Heart left ventricle (tissue), 16 donors: Measurements from ENCODE around the gene AKAP12. TPM values are rescaled to one million over a fixed set of nuclear protein-coding genes. Genes with fewer than 3 reads are reported as not detected.

Experiments used
- ATAC-seq, 4 donors: fragments of 200-7000 bp; cut with Tn5 transposase; one replicate each; pipeline ENCODE4 v1.9.1; 2020 to 2022; ENCODE audit warnings: moderate library complexity in 4 of 4, mild to moderate bottlenecking in 3 of 4, moderate number of reproducible peaks in 1 of 4
- DNase-seq, 5 donors: peaks; one replicate each; pipeline ENCODE4 v3.0.0-alpha.2; 2020
- H3K27ac ChIP-seq, 12 donors: fragments of 200-600 bp; sonication (generic) in 4 of 12; one replicate each; pipeline versions ENCODE4 v1.5.0 to v1.8.0; 2016 to 2022; ENCODE audit warnings: mild to moderate bottlenecking in 2 of 12
- H3K27me3 ChIP-seq, 9 donors: fragments of 200-600 bp; sonication (generic) in 2 of 9; one replicate each; pipeline versions ENCODE4 v1.5.1 to v1.8.0; 2016 to 2022; ENCODE audit warnings: mild to moderate bottlenecking in 3 of 9
- H3K36me3 ChIP-seq, 9 donors: fragments of 200-600 bp; sonication (generic) in 2 of 9; one replicate each; pipeline versions ENCODE4 v1.5.0 to v1.8.0; 2018 to 2022; ENCODE audit warnings: mild to moderate bottlenecking in 2 of 9
- H3K4me1 ChIP-seq, 12 donors: fragments of 200-600 bp; sonication (generic) in 4 of 12; one replicate each; pipeline versions ENCODE4 v1.5.0 to v1.8.0; 2016 to 2022; ENCODE audit warnings: mild to moderate bottlenecking in 3 of 12
- H3K4me3 ChIP-seq, 12 donors: fragments of 200-600 bp; sonication (generic) in 4 of 12; one replicate each; pipeline versions ENCODE4 v1.5.0 to v1.8.0; 2017 to 2022; ENCODE audit warnings: mild to moderate bottlenecking in 9 of 12, moderate library complexity in 4 of 12
- H3K9me3 ChIP-seq, 12 donors: fragments of 200-600 bp; sonication (generic) in 4 of 12; one replicate each; pipeline versions ENCODE4 v1.5.0 to v1.8.0; 2016 to 2022; ENCODE audit warnings: mild to moderate bottlenecking in 1 of 12
- CTCF ChIP-seq, 12 donors: fragments of 200-600 bp; sonication (generic) in 4 of 12; IDR thresholded peaks; one replicate each; pipeline versions ENCODE4 v1.5.0 to v1.8.0; 2018 to 2022; ENCODE audit warnings: antibody characterized with exemption in 12 of 12, mild to moderate bottlenecking in 5 of 12
- POLR2A ChIP-seq, 2 donors: fragments of 450-650 bp; IDR thresholded peaks; one replicate each; pipeline ENCODE4 v1.6.1; 2017; ENCODE audit warnings: antibody characterized with exemption in 2 of 2, mild to moderate bottlenecking in 2 of 2, moderate library complexity in 2 of 2
- WGBS, 4 donors: extraction: QIAGEN DNeasy Blood & Tissue Kit in 2 of 4; methylation state at CpG; one replicate each; pipeline versions ENCODE4 v1.1.5 to v1.1.7; 2013 to 2018; 5-methylcytosine and 5-hydroxymethylcytosine counted together
- intact Hi-C, 10 donors: fragments of 100-400 bp; cut with DNase I; formaldehyde crosslinking; loops; one replicate each; pipeline versions ENCODE4 v1.11.1 to v1.14.2; 2022
- polyA plus RNA-seq, 2 donors: library from polyadenylated mRNA; stranded (reverse); fragments of 200-250 nt; gene quantifications; one replicate each; pipeline ENCODE4 v1.2.3, GENCODE V29; 2013
- total RNA-seq, 9 donors: library from RNA; depleted of rRNA in 2 of 9; stranded (reverse); fragments of >200 nt in 2 of 9; fragmentation: NEBNext Ultra II Directional in 3 of 9; extraction: Animal tissue kit (Norgen Biotek cat#: 25700) in 3 of 9; gene quantifications; one replicate each; pipeline versions ENCODE4 v1.1.0 to v1.2.4, GENCODE V29; 2016 to 2023
- donor health status: ischemic (EF 13 %, LVEDD 7.1; RV severe dilation, severe dysfunction).
- donor health status: healthy with polysubstance abuse.
- donor health status: DM: no; HTN: yes; CAD: no.
- donor health status: DM: no; HTN: no; CAD: no.
- donor health status: ischemic (EF 25% LVEDD 6.9; RV normal size, moderate dysfunction).
- donor health status: ischemic (EF 25% LVEDD 5.7; RV mildly dilated, moderate dysfunction).
- donor health status: healthy.
- donor health status: DM: yes; HTN: yes; CAD: no.
- donor health status: ischemic (EF 35%, LVEDD 5.7; RV mildly dilated, moderate dysfunction).
- donor health status: nonischemic (EF 11% LVEDD 7.7; RV severe dilation, severe dysfunction).
- donor health status: DM: yes; HTN: yes; CAD: no.
- donor health status: PGD.
- donor health status: ischemic (EF 29% LVEDD 5.4; RV normal size, mild dysfunction).
- donor health status: nonischemic (EF 23%, LVEDD 6.1; RV moderate dilation, normal function).

AKAP12 gene
- total and polyA plus RNA-seq, 11 donors, result 3.7 to 33.5 (median 13.8) TPM

- Histone ChIP-seq H3K27ac (peak overlapping the region in 1 of 12 donors; percentile 69), H3K27me3 (no peaks in the 10 kb centered on the region), H3K36me3 (no peaks in the 10 kb centered on the region), H3K9me3 (no peaks in the 10 kb centered on the region), H3K4me3 (no peak overlapping the region), H3K4me1 (peaks cover 0 to 9% (median 0%) of the 10 kb centered on the region in 12 donors)
- no peak for ATAC-seq
- 83 to 90% (median 89%) methylated on average over 4 of the region's 4 CpGs for WGBS, 4 donors
- DNase-seq, result no peak
- intact Hi-C loops, result no loop called here
- TF ChIP-seq POLR2A (IDR thresholded peaks at IDR 0.05) (no peak), CTCF (IDR thresholded peaks at IDR 0.05) (no peak)
Measured at GRCh38 chr6:151275566-151275965, 35.8 kb downstream of the AKAP12 start.

DNA sequence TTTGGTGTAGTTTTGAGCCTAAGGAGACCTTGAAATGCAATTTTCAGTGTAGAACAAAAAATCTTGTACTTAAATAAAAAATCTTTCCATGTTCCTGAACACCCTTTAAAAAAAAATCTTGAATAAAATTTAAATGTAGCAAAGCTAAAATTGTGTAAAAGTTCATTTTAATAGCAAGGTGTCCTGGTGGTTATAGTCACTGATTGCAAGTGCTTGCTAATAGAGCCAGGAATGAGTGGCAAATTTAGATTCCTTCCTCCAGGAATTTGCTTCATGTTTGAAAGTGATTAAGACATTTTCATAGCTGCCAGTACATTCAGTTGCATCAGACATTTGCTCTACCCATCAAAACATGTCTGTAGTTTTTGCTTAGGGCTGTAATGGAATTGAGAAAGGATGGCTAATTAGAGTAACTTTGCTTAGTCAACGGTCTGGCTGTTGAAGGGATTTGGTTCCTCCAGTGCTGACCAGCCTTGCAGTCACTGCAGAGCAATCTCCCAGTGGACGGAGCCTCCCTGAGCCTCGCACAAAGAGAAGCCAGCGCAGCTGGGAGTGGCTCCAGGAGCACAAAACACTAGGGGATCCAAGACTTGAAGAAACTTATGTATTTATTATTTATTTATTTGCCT is 36.5 kb downstream of the AKAP12 start:
- H3K36me3 ChIP-seq, result no peaks in the 10 kb centered on the region
- no peak overlapping the region for H3K4me3 ChIP-seq
- H3K4me1 ChIP-seq, result peaks cover 0 to 9% (median 0%) of the 10 kb centered on the region in 12 donors
- peak overlapping the region in 1 of 12 donors; percentile 69 for H3K27ac ChIP-seq
- H3K27me3 ChIP-seq, result no peaks in the 10 kb centered on the region
- H3K9me3 ChIP-seq, result no peaks in the 10 kb centered on the region
- WGBS, 4 donors, result 55 to 62% (median 58%) methylated on average over 4 of the region's 4 CpGs
- ATAC-seq (peak in 3 of 4 donors; percentile 53 to 84 (median 84)), DNase-seq (peak in 2 of 5 donors; percentile 50 to 57)
- TF ChIP-seq CTCF (IDR thresholded peaks at IDR 0.05) (no peak), POLR2A (IDR thresholded peaks at IDR 0.05) (no peak)
- intact Hi-C loops, result no loop called here

GRCh38 chr6:151279891-151280290 is 40.1 kb downstream of the AKAP12 start:
- Histone ChIP-seq H3K4me1 (peaks cover 0 to 11% (median 3%) of the 10 kb centered on the region in 12 donors), H3K27ac (peak overlapping the region in 1 of 12 donors; percentile 50)
- no peak for ATAC-seq

DNA sequence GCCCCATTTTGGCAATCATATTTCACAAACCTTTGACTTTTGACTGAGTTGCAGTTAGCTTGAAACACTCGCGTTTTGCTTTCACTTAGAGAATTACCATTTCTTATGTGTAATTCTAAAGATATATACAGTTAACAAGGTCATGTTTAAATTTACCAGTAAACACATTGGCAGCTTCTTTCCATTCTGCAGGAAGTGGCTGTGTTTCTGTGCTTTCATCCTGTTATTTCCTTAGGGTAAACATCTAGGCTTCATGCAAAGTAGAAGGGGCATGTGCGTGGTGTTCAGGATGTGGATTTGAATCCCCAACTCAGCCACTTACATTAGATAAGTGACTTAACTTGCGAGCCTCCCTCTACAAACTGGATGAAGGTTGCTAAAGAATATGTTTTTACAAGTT is 41.1 kb downstream of the AKAP12 start:
- 78 to 88% (median 85%) methylated on average over 4 of the region's 4 CpGs for WGBS, 4 donors
- Histone ChIP-seq H3K27ac (no peak overlapping the region), H3K36me3 (no peaks in the 10 kb centered on the region), H3K4me3 (no peak overlapping the region), H3K27me3 (no peaks in the 10 kb centered on the region), H3K4me1 (peaks cover 0 to 20% (median 10%) of the 10 kb centered on the region in 12 donors), H3K9me3 (no peaks in the 10 kb centered on the region)
- TF ChIP-seq CTCF (IDR thresholded peaks at IDR 0.05) (no peak), POLR2A (IDR thresholded peaks at IDR 0.05) (no peak)
- DNase-seq (no peak), ATAC-seq (no peak)
- intact Hi-C loops, result no loop called here

More at GRCh38 chr6:151279891-151280290, 40.1 kb downstream of the AKAP12 start:
- 92 to 98% (median 96%) methylated on average over 2 of the region's 2 CpGs for WGBS, 4 donors
- DNase-seq, result no peak
- TF ChIP-seq CTCF (IDR thresholded peaks at IDR 0.05) (no peak), POLR2A (IDR thresholded peaks at IDR 0.05) (no peak)
- Histone ChIP-seq H3K4me3 (no peak overlapping the region), H3K9me3 (no peaks in the 10 kb centered on the region), H3K36me3 (no peaks in the 10 kb centered on the region), H3K27me3 (no peaks in the 10 kb centered on the region)
- intact Hi-C loops, result no loop called here
